ENCODE data around the gene ABCB9.

The ABCB9 gene

DNA sequence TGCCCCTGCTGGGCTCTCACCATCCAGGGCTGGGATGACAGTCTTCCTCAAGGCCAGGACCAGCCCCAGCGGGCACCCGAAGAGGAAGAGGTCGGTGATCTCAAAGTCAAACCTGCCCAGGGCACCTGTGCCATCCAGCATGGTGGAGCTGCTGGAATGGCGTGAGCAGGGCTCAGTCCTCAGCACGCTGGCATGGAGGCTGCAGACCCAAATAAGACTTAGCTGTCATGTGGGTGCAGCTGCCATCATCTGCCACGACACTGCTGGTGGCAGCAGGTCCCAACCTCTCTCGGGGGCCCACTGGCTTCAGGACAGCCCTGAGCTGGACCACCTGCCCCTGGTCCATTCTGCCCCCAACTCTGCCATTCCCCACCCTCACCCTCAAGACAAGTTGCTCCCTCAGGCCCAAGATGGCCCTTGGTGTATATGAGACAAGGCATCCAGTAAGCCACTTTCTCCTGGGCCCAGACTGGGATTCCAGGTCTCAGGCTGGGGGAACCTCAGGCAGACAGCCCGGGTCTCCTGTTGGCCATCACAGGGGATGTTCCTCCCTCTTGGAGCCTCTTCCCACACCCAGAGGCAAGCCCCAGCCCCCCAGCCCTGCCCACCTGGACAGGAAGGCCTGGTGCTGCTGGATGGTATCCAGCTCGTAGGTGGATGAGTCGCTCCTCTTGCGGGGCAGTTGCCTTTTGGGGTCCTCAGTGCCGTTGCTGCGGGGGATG lies 28.7 kb upstream of the ABCB9 start:
- DNase-seq = no peak

DNA sequence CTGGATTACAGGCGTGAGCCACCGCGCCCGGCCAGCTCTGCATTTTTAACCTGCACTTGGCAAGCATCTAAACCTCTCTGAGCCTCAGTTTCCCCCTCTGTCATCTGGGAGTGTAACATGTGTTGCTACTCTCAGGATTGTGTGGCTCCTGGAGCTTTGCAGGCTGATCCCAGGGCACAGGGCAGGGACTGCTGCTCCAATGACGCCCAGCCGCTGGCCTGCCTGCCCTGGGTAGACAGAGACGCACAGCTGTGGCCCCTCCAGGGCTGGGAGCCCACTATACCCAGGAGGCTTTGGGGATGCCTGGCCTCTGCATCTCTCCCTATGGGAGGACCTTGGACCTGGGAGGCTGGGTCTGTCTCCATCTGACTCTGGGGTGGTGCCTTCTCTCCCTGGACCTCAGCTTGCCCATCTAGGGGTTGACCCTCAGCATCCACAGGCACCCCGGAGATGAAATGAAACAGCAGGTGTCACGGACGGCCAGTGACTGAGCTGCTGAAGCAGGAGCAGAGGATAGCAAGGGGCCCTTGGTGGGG lies 27.9 kb upstream of the ABCB9 start:
- DNase-seq = peak; percentile 24

DNA sequence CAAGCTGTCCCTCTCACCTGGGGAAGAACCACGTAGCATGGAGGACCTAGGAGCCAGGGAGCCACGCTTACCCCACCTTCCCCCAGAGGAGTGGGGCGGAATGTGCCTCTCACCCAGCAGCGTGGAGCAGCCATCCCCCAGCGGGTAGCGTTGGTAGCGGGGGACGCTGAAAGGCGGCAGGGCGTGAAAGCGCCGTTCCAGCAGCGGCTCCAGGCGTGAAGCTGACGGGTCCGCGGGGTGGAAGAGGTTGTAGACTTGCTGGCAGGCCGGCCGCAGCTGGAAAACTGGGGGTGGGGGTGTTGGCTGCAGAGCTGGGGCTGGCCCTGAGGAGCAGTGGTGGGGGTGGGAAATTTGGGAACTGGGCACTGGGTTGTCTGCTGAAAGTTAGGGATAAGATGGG lies 26.1 kb upstream of the ABCB9 start:
- DNase-seq = peak; percentile 15

DNA sequence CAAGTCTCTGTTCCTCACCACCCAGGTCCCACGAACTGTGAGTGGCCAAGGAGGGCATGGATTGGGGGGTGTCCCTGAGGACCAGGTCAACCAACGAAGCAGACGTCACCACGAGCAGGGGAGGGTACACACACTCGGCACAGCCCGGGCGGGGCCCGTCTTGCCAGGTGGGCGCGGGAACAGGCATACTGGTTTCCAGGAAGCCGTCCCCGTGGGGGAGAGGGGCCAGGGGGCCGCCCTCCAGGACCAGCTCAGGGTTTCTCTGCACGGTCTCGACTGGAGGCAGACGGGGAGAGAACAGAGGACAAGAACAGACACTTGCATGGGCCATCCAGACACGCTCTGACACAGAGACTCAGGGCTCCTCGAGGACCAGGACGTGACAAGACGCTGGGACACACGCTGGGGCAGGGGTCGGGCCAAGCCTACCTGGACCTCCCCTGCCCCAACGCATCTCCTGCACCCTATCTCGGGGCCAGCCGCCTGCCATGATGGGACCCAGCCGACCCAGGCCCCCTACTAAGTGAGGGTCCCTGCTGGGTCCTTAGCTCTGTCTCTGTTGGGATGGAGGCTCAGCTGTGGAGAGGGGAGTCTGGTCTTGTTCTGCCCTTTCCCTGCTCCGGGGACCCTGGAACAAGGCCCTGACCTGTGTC lies 25.5 kb upstream of the ABCB9 start:
- peak; percentile 28 for DNase-seq

DNA sequence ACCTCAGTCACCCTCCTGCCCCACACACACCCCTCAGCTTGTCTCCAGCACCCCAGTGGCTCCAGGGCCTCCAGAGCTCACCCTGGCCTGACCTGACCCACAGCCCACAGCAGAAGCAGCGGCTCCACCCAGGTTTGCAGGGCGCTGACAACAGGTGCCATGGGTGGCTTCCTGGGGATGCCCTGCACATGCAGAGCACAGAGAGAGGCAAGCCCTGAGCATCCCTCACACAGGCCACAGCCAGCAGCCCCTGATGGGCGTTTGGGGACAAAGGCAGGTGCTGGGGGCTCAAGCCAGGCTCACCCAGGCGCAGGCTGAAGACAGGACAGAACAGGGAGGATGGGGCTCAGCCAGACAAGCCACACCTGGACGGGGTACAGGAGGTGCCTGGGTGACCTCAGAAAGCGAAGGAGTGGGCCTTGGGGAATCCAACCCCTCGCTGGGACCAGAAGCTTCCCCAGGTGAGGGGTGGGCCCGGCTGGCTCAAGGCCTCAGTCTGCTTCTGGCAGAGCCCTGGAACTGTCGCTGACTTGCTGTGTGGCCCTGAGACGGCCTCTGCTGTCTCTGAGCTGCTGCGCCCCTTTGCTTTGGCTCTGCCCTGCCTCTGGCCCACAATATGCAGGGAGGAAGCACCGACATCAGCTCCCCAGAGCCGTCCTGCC lies 24.8 kb upstream of the ABCB9 start:
- DNase-seq = peak; percentile 13

DNA sequence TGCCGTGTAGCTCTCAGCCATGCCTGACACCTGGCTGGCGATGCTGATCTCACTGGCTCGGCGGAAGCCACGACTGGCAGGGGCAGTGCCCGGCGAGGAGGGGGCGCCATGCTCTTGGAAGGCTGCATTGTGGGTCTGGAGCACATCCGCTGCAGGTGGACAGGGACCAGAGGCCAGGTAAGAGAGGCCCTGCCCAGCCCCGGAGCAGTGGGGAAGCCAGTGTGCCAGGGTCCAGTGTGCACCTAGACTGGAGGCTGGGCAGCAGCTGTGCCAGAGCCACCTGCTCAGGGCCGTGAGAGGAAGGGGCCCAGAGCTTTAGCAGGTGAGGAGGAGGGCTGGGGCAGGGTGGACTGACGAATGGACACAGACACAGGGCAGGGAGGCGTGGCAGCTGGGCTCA lies 24.3 kb upstream of the ABCB9 start:
- no peak for DNase-seq

DNA sequence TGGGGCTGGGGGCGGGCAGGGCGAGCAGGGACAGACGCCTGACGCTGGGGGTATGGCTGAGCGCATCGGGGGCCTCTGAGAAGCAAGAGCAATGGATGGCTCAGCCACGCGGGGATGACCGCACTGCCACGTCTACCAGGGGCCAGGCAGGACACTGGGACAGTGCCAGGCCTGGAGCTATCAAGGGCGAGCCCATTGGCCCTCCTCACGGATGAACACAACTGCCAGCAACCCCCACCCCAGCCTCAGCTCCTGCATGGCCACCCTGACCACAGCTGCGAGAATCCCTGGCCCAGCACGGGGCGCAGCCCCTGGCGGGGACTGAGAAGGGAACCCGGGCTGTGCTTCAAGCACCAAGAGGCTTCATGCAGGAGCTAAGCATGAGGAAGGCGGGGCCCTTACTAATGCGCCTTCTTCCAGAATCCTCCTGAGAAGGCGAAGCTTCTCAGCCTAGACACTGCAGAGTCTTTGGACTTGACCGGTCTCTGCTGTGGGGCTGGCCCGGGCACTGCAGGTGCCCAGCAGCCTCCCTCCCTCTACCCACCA lies 23.7 kb upstream of the ABCB9 start:
- DNase-seq = no peak

DNA sequence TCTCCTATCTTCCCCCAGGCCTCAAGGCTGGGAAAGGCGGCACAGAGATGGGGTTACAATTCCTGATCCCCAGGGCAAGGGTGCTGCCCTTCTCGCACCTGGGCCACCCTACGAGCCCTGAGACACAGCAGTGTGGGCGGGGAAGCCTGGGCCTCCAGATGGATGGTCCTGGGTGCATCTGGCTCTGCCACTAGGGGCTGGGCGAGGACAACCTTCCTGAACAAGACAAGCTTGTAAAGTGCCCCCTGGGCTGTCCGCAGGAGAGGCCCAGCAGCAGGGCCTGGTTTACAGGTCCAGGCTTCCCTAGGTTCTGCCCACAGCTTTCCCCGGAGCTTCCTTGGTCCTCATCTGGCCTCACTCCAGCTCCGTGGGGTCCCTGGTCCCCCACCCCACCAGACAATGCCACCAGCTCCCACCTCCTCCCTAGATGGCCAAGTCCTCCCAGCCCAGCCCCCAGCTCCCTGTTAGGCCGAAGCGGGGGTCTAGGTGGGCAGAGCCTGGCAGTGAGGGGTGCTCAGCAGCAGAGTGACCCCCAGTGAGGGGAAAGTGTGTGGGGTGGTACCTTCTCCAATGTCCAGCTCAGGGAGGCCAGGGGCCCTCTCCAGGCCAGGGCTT lies 23.1 kb upstream of the ABCB9 start:
- DNase-seq = no peak

DNA sequence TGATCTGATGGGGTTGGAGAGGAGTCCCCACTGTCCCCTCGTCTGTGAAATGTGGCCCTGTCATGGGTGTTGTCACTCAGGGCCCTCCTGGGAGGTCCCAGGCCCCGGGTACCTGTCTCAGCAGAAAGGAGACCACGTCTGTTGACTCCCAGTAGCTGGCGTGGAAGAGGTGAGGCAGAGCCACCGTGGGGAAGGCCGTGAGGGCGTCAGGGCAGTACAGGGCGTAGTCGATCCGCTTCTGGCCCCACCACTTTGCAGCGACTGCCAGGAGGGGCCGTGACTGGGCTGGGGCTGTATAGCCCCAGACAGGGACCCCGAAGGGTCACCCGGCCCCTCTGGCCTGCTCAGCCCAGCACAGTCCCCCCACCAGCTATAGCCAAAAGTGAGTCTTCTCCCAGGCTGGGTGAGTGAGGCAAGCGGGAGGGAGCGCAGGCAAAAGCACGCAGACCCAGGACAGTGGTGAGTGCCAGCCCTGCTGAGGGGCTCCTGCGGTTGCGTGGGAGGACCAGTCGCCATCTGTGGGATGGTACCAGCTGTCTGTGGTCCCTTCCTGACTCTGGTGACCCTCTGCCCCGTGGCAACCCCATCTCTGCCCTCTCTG lies 22.4 kb upstream of the ABCB9 start:
- DNase-seq = no peak

DNA sequence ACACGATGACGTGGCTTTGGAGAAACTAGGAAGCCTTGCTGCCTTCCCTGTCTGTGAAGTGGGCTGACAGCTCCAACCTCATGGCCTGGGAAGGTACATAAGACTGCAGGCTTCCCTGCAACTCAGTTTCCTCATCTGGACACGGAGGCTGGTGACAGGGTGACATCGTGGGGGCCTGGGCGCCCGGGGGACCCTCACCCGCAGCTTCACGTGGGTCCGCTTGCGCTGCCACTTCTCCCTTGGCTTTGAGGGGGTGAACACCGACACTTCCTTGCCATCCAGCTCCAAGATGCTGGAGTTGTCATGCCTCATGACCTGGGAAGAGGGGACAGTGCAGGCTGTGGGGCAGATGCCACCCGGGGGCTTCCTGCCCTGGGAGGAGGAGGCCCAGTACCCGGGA lies 21.8 kb upstream of the ABCB9 start:
- DNase-seq = no peak

DNA sequence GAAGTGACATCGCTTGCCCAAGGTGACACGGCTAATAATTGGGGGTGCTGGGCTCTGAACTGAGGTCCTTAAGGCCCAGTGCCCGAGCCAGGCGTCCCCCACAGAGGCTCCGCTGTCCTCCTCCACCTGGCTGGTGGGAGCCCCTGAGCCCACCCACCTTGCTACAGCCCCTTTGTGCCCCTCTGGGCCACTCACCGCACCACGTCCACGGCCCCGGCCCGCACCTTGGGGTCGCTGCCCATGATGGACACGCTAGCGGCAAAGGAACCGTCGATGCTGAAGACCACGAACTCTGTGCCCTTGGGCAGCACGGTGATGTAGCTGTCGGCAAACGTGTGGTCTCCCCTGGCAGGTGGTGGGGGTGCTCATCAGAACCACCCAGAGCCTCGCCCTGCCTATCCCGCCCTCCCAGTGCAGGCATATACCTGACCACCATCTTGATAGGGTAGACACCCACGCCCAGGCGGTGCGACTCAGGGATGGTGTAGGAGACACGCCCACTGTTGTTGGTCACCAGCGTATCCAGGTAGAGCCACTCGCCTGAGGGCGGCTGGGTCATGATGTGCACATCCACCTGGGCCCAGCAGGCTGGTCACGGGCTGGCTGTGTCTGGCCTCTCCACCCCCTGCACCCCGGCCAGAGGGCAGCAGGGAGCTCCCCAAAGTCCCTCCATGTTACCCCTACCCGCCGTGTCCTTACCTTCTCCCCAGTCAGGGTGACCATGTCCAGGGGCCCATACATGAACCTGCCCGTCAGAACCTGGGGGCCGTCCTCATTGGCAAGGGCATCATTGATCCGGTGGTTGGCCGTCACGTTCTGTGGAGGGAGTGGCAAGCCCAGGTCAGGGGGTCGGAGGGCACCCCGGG lies 21.1 kb upstream of the ABCB9 start:
- no peak for DNase-seq

DNA sequence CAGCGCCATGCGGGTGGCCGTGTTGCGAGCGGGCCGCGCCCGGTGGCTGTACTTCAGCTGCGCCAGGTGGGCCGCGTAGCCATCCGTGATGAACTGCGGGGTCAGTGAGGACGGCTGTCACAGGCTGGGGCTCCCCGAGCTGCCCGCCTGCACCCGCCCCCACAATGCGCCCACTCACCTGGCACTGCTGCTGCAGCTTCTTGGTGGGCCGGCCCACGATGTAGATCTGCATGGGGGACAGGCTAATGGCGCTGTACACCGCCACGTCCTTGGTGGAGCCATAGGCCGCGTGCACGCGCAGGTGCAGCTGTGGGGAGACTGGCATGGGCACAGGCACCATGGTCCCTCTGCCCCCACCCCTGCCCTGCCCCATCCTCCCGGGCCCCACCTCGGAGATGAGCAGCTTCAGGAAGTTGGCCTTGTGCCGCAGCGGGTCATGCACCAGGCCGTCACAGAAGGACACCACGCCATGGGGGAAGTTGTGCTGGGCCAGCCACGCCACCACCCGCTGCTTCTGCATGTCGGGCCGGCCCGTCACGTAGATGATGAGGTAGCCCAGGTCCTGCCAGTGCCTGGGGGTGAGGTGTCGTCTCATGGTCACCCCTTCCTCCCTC lies 20.1 kb upstream of the ABCB9 start:
- DNase-seq = no peak

DNA sequence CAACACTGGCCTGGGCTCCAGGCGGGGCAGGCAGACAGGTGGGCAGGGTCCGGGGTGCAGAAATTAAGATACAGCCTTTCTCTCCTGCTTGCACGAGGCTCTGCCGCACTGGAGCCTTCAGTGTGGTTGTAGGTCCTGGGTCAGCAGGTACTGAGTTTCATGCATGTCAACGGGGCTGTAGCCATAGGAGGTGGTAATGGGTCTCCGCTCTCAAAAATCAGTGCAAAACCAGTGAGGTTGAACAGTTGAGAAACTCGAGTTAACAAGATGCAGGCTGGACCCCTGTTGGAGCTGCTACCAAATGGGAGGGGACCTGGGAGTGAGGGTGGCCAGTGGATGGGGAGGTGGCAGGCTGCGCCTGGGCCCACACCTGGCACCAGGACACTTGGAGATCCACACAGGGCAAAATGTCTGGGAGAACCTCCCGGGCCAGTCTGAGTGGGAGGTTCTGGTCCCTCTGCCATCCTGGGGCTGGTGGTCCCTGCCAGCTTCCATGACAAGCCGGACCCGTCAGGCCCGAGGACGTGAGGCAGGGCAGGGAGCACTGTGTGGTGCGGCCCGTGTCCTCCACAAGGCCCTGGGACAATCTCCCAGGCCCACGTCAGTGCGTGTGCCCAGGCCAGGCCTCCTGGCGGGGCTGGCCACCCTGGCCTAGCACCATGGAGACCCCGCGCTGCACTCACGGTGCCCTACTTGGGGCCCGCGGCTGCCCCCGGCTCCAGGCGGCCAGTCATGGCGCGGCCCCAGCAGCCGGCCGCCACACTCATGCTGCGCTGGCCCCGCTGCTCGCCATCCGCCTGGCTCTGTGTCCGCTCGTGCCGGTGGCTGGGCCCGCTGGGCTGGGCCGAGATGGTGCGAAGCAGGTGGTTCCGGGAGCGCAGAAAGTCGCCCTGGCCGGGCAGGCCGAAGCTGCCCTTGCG lies 19.3 kb upstream of the ABCB9 start:
- no peak for DNase-seq

DNA sequence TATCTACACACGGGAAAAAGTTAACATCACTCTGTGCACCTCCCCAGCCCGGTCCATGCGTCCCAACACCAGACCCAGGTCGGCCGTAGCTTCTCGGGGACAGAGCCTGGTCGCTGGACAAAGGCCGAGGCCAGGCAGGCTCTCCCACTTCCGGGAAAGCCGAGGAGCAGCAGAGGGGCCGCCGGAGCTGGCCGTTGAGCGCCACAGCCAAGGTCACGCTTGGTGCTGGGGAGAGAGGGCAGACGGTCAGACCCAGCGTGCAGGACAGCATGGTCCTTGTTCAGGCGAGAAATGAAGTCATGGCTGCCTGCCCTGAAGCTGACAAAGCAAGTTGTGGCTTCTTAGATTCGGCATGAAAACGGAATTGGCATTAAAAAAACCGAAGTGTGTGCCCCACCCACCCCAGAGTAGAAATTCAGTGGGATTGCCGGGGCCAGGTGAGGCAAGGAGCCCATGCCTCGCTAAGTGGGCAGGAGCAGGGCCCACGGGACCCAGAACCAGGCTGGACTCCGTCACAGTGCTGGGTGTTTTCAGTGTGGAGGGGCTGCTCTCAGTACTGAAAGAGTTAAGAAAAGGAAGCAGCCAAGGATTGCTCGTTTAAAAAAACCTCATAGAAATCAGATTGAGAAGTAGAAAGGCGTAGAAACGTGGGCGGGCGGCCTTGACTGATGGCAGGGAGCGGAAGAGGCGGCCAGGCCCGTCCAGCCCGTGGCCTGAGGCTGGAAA lies 18.5 kb upstream of the ABCB9 start:
- DNase-seq = no peak

DNA sequence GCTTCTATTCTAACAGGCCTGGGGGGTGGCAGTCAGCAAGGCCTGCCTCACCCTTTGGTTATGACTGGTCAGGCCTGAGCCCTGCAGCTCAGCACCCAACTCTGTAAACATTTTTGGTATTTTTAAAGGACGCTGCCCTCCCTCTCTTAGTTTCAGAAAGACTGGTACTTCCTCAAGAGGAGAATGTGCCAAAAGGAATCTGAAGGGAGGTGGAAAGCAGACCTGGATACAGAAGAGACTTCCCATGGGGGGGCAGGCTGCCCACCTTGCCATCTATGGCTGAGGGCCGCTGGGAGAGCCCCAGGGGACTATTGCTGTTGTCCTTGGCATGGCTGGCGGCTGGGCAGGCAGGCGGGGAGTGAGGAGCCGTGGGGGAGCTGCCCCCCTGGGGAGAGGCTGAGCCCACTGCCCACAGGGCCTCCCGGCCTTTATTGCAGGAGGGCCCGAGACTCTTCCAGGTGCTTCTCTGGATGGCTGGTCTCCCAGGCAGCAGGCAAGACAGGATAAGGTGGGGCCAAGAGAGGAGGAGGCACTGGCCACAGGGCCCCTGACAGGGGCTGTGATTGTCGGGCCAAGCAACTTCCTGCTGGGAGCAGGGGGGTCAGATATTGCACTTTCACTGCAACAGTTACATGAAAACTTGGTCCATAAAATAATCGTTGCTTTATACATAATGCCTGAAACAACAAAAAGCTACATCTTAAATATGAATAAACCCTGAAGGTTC lies 17.7 kb upstream of the ABCB9 start:
- DNase-seq = no peak

DNA sequence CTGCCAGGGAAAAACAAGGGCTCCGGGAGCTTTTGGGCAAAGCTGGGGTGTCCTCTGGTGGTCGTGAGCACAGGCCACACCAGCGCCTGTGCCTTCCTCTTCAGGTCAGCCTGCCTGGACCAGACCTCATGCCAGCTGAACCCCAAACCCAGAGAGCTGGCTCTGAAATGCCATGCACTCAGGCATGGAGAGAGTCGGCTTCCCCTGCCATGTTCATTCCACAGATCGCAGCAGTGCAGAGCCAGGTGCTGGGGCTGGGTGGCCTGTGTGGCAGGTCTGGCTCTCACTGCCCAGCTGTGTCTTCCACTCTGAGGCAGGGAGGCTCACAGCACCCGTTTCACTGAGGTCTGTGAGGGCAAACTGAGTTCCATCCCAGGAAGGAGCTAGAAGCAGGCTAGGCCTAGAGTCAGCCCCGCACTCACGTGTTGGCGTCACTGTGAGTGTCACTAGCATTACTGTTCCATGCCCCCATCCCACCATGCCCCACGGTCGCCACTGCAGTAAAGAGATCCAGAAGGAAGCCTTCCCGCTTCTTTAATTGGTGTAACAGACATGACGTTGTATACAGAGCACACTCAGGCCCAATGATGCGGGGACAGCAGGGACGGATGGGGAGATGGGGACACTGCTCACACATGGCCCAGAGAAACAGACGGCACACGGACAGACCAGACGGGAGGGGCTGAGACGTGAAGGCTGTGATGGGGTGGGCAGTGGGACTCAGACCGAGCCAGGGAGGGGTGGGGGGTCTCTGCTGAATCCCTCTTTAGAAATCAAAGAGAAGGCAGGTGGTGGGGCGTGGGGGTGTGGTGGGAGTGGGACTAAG lies 16.9 kb upstream of the ABCB9 start:
- no peak for DNase-seq

DNA sequence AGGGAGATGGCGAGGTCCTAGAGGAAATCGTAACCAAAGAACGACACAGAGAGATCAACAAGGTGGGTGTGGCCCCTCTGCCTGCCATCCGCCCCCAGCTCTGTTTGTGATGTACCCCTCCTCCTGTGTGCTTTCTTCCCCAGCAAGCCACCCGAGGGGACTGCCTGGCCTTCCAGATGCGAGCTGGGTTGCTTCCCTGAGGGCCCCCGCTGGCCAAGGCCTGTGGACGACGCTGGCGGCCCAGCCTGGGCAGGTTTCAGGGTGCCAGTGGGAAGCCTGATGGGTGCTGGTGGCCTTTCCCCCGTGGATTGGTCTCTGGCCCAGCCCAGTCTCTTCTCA lies 16.2 kb upstream of the ABCB9 start:
- no peak for DNase-seq
